HG03342 (cell line): ENCODE measurements around the gene GOPC.

Experiments used
- ATAC-seq: cut with Tn5 transposase; IDR thresholded peaks from one replicate; pipeline ENCODE4 v1.9.1; 2021; ENCODE audit warnings: mild to moderate bottlenecking, moderate library complexity; ENCODE audit not compliant: unreplicated experiment

The GOPC gene

GRCh38 chr6:117597755-117598154, 4.6 kb downstream of the GOPC start:
- no peak for ATAC-seq

GRCh38 chr6:117595099-117595923, 7.0 kb downstream of the GOPC start:
- no peak for ATAC-seq

DNA sequence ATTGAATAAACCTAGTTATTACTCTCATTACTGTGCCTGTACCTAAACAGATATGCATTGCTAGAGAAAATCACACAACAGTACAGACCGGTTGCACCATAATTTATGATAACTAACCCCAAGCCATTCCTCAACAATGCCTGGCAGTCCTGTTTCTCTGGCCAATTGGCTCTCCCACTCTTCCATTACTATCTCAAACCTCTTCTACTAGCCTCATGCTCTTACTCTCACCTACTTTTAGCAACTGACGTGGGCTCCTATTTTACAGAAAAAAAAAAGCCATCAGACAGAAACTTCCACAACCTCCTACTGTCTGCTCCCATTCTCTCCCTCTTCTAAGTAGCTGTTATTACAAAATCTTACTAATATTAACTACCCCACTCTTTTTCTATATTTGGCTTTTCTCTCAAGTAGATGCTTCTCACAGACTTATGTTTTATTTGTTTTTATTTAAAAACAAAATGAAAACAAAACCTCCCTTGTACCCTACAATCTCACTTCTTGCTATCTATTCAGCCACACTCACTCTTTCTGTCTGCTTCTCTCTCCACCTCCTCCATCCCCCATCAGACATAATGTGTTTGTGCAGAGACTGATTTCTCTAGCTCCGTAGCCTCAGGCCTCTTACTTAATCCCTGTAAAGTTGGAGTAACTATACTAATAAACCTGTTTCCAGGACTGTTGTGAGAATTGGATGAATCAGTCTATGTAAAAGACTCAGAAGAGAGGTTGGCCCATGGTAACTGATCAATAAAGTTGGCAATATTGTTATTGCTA, 9.1 kb downstream of the GOPC start:
- ATAC-seq = no peak

DNA sequence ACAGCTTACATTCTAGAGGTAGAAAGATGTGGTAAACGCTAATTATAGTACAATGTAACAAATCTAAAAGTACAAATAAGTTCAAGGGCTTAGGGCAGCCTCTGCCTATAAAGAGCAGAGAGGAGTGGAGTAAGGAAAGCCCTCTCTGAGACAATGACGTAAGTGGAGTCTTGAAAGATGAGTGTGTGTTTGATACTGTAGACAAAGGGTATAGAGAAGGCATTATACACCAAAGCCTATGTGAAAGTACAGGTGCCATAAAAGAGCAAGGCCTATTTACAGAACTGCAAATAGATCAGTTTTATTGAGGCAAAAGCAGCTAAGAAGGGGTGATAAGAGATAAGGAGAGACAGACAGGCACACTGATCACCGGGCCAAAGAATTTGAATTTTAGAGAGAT, 10.9 kb downstream of the GOPC start:
- no peak for ATAC-seq

DNA sequence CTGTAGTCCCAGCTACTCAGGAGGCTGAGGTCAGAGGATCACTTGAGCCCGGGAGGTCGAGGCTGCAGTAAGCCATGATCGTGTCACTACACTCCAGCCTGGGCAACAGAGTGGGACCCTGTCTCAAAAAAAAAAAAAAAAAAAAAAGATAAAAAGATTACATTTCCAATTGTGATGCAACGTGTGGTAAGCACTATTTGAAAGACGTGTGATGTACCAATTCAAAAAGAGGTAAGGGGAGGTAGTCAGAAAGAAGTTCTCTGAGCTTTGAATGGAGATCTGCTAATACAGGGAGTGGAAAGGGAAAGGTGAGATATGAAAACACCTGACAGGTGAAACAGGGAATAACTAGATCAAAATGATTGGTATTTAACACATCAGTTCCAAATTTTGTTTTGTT, 11.9 kb downstream of the GOPC start:
- ATAC-seq = no peak

GRCh38 chr6:117585647-117586046, 16.7 kb downstream of the GOPC start:
- ATAC-seq = no peak

GRCh38 chr6:117574198-117574597, 28.1 kb downstream of the GOPC start:
- ATAC-seq = no peak

DNA sequence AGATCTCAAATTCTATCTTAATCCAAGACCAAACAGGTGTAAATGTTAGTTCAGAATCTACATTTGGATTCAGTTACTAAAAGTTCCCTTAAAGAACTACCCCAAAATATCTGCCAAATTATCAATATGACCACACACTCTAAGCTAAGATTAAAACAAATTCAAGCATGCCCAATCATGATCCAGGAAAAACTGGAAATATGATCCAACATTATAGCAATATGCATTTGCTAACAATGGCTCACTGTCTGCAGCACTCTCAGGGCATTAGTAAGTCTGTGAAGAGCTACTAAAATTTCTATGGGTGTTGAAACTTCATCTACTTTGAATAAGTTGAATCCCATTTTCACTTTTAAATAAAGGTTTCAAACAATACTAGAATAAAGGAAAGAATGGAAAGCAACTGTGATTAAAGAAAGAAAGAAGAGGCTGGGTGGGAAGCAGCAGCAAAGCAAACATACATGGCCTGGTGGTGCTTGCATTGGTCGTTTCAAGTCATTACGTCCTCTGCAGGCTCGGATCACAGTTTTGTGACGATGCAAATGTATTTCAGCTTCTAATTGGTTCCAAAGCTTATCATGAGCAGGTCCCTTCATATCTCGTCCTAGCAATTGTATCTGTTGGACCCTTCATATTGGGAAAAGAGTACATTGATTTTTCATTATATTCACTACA, 29.2 kb downstream of the GOPC start:
- no peak for ATAC-seq

DNA sequence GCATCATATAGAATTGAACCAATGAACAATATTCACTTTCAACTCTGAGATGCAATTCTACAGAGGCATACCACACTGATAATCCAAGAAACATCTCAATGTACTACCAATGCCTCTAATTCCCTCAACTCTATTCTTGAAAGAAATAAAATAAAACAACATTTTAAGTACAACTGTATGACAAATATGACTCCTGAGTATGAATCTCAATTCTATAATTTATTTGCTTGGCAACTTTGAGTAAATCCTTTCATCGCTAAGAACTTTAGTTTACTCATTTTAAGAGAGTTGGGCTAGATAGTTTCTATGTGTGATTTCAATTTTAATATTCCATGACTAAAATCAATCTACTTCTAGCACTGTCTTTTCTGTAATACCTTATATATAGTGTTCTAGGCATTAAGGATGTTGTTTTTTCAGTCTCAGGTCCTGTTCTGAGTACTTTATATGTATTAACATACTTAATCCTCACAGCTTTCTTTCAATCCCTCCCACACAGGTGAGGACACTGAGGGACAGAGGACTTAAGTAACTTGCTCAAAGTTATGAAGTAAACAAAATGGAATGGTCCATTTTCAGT, 33.4 kb downstream of the GOPC start:
- no peak for ATAC-seq

GRCh38 chr6:117568247-117568646, 34.1 kb downstream of the GOPC start:
- ATAC-seq = no peak

GRCh38 chr6:117564681-117565080, 37.6 kb downstream of the GOPC start:
- ATAC-seq = no peak

- ATAC-seq = no peak
Measured at GRCh38 chr6:117561128-117561527, 41.2 kb downstream of the GOPC start.

DNA sequence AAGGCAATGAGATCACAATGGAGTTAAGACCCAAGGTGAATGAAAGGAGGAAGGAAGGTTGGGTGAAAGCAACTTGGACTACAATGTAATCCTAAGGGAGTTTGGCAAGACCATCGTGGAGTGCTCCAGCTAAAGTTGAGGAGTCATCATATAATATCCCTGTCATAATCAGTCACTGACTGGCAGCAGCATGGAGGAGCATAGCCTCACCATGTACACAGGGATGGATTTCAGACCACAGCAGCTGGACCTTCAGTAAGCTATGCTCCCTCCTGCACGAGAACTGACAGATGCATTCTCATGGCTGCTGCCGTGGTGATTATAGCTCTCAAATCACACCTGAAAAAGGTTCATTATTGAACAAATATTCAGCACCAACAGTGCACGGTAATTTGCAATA, 43.0 kb downstream of the GOPC start:
- ATAC-seq = no peak

GRCh38 chr6:117558818-117559217, 43.5 kb downstream of the GOPC start:
- no peak for ATAC-seq

DNA sequence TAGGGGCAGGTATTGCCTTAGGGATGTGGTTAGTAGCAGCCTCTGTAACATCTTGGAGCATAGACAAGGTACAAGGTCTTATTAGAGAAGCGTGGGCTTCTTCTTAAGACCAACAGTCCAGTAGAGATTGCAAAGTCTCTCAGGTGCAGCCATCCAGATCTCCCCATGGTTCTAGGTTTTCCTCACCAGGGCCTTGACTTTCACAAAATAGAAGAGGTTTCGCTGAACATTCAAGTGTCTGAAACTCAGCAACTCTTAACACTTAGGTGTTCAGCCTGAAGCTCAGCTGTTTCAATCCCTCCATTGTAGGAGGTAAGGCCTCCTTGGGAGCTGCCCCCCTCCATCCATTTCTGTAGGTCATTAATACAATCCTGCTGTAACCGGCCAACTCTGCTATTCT, 44.4 kb downstream of the GOPC start:
- no peak for ATAC-seq

DNA sequence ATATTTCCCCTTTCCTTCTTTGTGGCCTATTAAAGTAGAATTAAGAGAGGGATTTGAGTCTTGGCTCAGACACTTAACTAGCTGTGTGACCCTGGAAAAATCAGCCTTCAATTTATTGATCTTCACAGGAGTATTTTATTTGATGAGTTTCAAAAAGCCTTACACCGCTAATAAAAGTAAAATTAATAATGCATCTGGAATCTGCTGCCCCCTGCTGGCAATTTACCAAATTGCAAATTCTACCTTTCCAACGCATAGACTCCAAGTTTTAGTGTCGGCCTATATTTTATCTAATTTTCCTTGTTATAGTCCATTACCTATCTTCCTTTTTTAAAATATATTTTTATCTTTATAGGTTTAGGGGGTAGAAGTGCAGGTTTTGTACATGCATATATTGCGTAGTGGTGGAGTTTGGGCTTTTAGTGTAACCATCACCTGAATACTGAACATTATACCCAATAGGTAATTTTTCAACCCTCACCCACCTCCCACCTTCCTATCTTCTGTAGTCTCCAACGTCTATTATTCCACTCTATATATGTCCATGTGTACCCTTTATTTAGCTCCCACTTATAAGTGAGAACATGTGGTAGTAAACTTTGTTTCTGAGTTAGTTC, 46.3 kb downstream of the GOPC start:
- no peak for ATAC-seq

GRCh38 chr6:117555262-117555849, 47.0 kb downstream of the GOPC start:
- no peak for ATAC-seq

DNA sequence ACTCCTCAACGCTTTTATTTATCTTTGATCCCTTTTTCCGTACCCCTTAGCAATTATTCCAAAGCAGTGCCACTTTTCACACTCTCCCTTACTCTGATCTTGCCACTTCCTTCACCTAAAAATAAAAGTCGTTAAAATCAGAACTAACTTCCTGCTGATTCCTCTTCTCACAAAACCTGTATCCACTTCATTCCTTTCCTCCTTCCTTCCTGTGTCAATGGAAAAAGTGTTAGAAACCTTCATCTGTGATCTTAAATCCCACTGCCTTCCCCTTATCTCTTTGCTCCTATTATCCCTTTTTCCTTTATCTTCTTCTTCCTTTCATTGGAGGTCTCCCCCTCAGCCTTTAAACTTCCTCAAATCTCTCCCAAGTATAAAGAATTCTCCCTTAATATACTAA, 49.2 kb downstream of the GOPC start:
- no peak for ATAC-seq

DNA sequence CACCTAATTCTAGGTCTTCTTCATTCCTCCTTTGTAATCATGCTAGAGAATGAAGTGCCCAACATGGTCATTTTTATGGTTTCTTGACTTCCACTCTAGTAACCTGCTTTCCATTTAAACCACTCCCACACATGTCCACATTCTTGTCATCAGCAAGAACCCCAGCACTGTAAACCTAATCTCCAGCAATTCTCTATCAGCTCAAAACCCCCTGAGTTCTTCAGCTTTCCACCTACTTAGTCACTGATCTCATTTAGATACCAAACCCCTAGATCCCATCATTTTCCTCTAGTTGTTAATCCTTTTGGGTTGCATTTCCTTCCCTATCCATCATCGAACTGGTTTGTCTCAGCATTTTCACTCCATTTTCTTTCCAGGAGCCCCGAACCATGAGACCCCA, 49.7 kb downstream of the GOPC start:
- no peak for ATAC-seq

- no peak for ATAC-seq
Measured at GRCh38 chr6:117550618-117551242, 51.6 kb downstream of the GOPC start.
